NCI-H146 treated with DMSO at 0.1 percent for 48 hours (cell line): Measurements from ENCODE around the gene CLSTN1.
"Not testable (repeated sequence)": the region's sequence is repeated elsewhere in the genome, so short reads cannot be mapped to it uniquely, and the experiment has no call there.

Experiments
- DNase-seq: peaks from one replicate; lab custom pipeline; 2025; ENCODE audit not compliant: unreplicated experiment; lab: John Stamatoyannopoulos, UW

CLSTN1 gene

DNA sequence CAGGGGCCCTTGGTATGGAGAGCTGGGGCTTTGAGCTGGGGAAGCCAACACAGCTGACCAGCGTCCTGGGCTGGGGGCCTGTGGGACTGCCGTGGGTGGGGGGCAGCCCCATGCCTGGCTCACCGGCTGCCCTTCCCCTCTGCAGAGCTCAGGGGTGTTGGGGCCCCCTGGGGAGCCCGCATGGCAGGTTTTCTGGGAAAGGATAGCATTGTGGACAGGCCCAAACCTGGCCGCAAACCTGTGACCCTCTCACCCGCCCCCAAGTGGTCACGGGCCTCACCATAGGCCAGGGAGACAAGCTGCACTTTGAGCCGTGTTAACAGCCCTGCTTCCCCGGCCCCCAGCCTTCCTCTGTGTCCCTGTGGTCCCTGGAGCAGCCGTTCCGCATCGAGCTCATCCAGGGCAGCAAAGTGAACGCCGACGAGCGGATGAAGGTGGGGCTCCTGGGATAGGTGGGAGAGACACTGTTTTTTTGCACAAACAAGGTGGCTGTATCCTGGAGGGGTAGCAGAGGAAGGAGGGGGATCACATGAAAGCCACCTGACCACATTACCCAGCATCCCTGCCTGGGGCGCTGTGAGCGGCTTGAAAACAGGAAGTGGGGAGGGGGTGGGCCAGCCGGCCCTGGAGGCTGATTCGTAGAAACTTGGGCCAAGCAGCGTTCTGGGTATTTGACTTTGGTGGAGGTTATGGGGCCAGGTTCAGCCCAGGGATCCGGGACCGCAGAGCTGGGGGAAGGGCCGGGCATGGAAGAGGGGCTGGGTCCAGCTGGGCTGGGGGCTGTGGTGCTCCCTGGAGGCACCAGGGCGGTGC lies 106.4 kb downstream of the CLSTN1 start:
- DNase-seq: no peak

DNA sequence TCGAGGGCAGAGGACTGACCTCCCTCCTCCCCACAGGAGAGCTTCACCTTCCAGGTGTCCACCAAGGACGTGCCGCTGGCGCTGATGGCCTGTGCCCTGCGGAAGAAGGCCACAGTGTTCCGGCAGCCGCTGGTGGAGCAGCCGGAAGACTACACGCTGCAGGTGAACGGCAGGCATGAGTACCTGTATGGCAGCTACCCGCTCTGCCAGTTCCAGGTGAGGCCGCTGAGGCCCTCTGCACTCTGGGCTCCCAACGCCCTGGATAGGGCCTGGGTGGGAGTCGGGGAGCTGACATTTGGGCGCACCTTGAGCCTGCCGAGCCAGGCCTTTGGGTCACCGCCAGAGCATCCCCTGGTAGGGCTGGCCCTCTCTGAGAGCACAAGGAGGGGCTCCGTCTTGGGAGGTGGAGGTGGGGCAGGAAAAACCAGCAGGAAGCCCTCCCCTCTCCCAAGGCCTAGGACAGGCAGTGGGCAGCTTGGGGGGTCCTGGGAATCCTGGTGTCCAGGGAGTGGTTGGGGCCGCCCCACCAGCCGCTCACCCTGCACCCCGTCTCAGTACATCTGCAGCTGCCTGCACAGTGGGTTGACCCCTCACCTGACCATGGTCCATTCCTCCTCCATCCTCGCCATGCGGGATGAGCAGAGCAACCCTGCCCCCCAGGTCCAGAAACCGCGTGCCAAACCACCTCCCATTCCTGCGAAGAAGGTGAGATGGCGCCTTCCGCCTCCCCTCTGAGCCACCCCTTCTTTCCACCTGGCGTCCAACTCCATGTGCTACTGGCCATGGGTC lies 107.2 kb downstream of the CLSTN1 start:
- no peak for DNase-seq

DNA sequence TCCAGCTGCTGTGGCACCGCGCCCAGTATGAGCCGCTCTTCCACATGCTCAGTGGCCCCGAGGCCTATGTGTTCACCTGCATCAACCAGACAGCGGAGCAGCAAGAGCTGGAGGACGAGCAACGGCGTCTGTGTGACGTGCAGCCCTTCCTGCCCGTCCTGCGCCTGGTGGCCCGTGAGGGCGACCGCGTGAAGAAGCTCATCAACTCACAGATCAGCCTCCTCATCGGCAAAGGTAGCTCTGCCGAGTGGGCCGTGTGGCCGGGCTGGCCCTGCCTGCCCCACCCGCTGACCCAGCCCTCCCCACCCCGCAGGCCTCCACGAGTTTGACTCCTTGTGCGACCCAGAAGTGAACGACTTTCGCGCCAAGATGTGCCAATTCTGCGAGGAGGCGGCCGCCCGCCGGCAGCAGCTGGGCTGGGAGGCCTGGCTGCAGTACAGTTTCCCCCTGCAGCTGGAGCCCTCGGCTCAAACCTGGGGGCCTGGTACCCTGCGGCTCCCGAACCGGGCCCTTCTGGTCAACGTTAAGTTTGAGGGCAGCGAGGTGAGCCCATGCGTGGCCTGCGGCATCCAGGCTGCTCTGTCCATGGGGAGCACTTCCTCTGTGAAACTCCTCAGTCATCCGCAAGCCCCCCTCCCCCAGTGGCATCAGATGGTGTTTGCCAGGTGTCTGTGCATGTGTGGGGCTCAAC lies 108.1 kb downstream of the CLSTN1 start:
- no peak for DNase-seq

DNA sequence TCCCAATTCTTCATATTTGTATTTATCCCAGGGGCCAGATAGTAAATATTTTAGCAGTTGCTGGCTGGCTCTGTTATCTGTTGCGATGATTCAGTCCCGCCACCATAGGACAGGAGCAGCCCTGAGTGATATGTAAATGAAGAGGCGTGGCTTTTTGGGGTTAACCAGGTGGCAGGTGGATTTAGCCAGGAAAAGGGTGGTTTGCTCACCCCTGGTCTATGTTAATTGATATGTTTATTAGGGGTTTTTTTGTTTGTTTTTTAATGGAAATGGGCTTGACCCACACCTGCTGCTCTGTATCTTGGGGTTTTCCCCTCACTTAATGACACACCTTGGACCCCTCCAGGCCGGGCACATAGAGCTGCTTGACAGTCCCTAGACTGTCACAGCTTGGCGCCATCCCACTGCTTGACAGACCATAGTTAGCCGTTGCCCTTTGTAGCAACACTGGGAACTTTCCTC lies 109.5 kb downstream of the CLSTN1 start:
- no peak for DNase-seq

DNA sequence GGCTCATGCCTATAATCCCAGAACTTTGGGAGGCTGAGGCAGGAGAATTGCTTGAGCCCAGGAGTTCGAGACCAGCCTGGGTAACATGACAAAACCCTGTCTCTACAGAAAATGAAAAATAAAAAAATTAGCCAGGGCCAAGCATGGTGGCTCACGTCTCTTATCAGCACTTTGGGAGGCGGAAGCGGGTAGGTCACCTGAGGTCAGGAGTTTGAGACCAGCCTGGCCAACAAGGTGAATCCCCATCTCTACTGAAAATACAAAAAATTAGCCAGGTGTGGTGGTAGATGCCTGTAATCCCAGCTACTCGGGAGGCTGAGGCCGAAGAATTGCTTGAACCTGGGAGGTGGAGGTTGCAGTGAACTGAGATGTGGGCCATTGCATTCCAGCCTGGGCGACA lies 111.0 kb downstream of the CLSTN1 start:
- not testable (repeated sequence) for DNase-seq

DNA sequence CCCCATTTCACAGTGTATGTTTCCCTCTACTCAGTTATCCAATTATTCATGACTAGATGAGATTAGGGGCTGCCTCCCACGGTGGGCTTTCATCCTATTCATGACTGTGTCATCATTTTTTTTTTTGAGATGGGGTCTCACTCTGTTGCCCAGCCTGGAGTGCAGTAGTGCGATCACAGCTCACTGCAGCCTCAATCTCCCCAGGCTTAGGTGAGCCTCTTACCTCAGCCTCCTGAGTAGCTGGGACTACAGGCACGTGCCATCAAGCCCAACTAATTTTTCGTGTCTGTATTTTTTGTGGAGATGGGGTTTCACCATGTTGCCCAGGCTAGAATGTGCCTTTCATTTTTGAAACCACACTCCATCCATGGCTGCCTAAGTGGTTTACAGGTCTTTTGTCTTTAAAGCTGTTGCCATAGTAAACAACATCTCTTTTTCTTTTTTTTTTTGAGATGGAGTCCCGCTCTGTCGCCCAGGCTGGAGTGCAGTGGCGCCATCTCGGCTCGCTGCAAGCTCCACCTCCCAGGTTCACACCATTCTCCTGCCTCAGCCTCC lies 112.2 kb downstream of the CLSTN1 start:
- no peak for DNase-seq

DNA sequence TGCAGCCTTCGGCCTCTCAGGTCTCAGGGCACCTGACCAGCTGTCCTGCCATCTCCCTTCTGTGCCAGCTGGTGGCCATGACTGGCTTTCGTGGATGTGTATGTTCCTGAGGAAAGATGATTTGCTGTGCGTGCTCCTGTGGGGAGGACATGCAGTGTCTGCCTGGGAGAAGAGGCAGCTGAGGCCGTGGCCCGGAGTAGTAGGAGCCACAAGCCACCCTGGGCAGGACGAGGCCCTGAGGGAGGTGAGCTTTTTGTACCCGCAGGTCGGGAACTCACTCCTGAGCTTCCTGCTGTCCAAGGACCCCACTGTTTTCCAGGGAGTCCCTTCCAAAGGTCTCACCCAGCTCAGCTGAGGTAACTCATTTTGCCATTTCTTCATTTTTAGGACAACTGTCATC lies 113.7 kb downstream of the CLSTN1 start:
- DNase-seq: no peak

DNA sequence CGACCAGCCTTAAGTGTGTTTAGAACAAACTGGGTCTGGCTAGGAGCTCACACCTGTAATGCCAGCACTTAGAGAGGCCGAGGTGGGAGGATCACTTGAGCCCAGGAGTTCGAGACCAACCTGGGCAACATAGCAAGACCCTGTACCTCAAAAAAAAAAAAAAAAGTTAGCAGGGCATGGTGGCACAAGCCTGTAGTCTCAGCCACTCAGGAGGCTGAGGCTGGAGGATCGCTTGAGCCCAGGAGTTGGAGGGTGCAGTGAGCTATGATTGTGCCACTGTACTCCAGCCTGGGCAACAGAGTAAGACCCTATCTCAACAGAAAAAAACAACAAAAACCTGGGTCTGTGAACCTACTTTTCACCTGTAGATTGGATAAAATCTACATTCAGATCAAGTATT lies 117.6 kb downstream of the CLSTN1 start:
- DNase-seq: no peak

DNA sequence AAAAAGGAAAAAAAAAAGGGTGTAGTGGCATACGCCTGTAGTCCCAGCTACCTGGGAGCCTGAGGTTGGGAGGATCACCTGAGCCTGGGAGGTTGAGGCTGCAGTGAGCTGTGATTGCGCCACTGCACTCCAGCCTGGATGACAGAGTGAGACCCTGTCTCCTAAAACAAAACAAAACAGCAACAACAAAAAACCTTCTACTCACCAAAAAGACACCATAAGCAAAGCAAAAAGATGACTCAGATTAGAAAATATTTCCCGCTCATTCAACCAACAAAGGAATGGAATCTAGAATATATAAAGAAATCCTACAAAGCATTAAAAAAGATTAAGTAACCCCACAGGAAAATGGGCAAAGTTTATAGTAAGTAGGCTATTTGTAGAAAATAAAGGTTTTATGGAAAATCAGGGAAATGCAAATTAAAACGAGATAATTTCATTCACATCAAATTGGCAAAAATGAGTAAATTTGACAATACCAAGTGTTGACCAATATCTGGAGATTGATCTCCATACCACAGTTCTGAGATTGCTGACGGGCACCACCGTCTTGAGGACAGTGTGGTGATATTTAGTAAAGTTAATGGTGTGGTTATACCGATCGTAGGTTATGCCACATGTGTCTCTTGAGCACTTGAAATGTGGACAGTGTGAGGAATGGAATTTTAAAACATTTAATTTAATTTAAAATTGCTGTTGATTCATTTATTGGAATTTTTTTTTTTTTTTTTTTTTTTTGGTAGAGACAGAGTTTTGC lies 118.2 kb downstream of the CLSTN1 start:
- no peak for DNase-seq

DNA sequence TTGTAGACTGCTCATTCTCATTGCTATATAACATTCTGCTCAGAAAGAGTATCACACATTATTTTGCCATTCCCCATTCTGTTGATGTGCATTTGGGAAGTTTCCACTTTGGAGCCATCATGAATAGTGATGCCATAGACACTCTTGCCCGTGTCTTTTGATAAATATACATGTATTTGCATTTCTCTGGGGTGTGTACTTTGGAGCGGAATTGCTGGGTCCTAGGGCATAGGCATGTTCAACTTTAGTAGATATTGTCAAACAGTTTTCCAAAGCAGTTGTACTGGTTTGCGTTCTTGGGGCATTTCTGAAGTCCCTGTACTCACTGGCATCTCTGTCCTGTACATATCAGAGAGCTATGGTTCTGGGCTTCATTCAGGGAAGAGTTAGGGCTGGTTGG lies 120.1 kb downstream of the CLSTN1 start:
- DNase-seq: no peak

DNA sequence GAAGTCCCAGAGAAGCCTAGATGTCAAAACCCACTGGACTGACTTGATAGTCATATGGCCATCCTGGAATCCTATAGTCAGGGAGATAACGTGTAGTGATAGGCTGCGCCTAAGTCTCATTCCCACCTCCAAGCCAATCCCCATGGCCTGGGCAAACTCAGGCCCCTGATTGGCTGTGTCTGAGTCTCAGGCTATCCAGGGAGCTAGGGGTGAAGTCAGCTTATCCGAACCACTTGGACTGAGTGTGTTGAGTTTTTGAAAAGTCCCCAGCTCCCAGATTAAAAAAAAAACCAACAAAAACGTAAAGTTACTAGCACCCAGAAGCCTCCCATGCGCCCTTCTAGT lies 120.6 kb downstream of the CLSTN1 start:
- no peak for DNase-seq

DNA sequence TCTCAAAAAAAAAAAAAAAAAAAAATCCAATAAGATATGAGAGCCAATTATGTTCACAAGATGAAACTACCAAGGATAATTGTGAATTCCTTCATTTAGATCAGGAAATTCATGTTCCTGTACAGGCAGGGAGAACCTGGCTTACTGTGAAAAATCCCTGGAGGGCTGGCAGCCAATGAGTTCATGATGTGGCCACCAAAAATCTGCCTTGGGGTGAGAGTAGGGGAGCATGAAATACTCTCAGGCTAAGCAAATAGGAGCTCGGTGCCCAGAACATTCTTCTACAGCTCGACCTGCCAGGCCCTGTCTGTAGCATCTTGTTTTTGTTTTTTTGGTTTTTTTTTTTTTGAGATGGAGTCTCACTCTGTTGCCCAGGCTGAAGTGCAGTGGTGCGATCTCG lies 122.1 kb downstream of the CLSTN1 start:
- DNase-seq: no peak

DNA sequence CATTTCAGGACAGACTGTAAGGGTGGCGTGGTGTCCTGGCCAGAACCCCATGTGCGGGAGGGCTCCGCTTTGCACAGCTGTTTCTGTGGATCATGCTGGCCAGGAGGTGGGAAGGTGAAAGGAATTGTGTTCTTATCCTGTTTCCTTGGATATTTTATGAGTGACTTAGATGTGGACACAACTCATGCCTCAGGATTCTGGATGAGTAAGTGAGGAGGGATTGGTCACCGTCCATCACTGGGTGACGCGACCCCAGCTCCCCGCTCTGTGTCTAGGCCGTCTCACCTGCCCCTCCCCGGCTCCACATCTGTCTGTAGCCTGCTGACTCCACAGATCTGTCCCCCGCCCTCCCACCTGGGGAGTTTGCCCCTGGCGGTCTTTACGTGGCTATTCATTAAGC lies 123.4 kb downstream of the CLSTN1 start:
- no peak for DNase-seq

DNA sequence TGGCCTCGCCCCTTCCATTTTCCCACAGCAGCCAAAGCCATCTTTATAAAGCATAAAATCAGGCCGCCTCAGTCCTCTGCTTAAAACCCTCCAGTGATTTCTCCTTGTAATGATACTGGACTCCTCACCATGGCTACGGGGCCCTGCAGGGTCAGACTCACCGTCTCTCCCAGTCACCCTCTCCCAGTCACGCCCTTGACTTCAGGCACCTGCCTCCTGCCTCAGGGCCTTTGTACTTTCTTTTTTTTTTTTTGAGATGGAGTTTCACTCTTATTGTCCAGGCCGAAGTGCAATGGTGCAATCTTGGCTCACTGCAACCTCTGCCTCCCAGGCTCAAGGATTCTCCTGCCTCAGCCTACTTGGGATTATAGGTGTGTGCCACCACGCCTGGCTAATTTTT lies 124.4 kb downstream of the CLSTN1 start:
- DNase-seq: no peak

DNA sequence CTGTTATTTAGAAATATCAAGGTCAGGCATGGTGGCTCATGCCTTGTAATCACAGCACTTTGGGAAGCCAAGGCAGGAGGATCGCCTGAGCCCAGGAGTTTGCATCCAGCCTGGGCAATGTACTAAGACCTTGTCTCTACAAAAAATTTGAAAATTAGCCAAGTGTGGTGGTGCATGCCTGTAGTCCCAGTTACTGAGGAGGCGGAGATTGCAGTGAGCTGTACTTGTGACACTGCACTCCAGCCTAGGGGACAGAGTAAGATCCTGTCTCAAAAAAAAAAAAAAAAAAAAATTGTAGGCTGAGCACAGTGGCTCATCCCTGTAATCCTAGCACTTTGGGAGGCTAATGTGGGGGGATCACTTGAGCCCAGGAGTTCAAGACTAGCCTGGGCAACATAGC lies 127.0 kb downstream of the CLSTN1 start:
- no peak for DNase-seq

DNA sequence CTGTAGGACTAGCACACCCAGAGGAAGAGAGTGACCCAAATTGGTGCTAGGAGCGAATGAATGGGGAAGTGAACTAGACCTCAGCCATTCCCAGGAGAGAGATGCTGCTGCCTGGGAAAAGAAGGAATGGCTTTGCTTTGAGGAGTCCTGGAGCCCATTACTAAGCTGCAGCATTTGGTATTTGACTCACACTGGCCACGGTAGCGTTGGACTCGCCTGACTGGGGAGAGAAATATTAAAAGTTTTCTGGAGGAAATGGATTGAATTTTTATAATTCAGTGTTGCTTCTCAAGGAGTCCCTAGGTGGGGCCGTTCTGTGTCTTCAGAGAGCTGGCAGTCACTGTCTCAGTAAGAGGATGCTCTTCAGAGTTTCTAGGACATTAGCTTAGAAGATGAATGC lies 132.1 kb downstream of the CLSTN1 start:
- no peak for DNase-seq

DNA sequence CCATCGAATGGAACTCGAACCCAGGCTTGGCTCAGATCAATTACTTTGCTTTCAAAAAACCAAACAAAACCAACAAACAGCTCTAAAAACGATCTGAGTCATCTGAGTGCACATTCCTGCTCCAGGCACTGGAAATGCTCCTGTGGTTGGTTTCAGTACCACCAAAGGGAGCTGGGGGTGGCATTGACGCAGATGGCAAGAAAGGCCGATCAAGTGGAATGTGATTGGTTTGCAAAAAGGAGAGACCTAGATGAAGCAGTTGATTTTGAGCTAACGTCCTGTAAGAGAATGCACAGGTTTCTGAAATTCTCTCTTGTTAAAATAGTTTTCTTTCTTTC lies 132.7 kb downstream of the CLSTN1 start:
- DNase-seq: no peak

DNA sequence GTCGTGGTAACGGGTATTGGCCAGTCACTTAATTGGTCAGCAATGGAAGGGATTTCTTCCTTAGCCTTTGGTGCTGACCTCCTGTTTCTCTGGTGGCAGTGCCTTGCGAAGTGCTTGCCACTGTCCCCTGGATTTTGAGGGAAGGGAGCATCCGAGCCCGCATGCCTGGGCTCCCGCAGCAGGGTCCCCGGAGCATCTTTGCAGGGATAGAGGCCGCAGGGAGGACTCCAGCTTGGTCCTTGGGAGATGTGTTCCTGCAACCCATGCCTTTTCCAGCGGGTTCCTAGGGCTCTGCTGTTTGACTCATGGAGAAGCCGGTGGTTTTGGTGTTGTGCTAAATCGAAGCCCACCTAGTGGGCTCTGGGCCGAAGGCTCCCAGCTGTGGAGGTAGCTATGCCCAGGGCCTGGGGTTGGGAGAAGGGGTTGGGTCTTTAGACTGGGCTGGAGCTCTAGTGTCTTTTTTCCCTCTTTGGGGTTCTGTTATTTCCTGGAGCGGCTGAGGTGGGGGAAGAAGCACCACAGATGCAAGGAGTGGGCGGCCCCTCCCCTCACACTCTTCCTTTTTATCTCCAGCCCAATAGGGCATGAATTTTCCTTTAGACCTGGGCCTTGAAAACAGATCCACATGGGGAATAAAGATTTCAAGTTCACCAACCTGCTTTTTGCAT lies 133.2 kb downstream of the CLSTN1 start:
- DNase-seq: no peak

DNA sequence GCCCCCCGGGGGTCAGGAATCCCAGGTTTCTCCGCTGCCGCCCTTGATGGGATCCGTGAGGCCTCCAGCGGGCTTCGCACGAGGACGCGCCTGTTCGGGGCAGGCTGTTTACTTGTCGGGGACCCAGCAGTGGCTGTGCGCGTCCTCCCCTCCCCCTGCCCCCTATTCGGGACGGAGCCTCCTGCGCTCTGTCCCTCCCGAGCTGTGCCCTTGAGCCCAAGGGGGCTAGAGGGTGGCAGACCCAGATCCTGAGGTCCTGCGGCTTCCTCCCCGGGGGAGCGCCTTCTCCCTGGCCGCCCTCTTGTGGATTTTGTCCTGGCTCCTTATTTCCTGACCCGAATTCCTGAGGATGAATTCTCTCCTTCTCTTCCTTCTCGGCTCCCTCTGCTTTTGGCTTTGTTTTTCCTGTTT lies 133.8 kb downstream of the CLSTN1 start:
- DNase-seq: no peak

DNA sequence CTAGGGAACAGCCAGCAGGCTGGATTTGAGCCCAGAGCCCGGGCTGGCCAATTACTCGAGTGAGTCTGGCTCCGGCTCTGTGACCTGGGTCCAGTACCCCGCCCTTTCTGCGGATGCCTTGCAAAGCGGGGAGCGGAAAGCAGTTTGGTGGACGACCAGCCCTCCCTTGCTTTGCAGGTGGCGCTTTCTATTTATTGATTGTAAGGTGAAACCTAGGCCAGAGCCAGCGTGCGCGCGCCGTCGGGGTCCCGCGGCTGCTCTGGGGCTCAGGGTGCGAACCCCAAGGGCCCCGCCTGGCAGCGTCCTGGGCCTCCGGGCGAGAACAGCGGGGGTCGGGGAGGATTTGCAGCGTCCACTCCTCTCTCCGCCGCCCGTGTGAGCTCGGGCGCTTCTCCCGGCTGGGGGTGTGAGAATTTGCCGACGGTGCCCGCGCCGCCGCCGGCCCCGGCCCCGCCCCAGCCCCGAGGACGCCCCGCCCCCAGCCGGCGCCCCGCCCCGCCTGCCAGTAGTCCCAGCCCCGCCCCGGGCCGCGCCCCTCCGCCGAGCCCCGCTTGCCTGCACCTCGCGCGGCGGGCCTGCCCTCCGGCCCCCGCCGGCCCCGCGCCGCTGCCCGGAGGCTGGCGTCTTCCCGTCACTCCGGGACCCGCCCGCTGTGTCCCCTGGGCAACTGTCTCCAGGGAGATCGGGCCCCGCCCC lies 134.6 kb downstream of the CLSTN1 start:
- peak; percentile 39 for DNase-seq
